ENCODE results near the gene CMBL. TPM values are rescaled to one million over a fixed set of nuclear protein-coding genes. Genes with fewer than 3 reads are reported as not detected.
"Not testable (repeated sequence)": the region's sequence is repeated elsewhere in the genome, so short reads cannot be mapped to it uniquely, and the experiment has no call there.

CMBL gene
- total RNA-seq, 1 donor from 2014 or later = 21.7 TPM

GRCh38 chr5:10317825-10318682 lies 10.4 kb upstream of the CMBL start:
- intact Hi-C loops (cut with DNase I) = no loop called here
- ATAC-seq (no peak), DNase-seq (no peak)
- Histone ChIP-seq H3K4me3 (no peak overlapping the region), H3K36me3 (no peaks in the 10 kb centered on the region), H3K9me3 (no peaks in the 10 kb centered on the region), H3K27me3 (ENCODE audit: low read depth) (no peaks in the 10 kb centered on the region), H3K4me1 (no peaks in the 10 kb centered on the region), H3K27ac (no peak overlapping the region)
- TF ChIP-seq CTCF (IDR thresholded peaks at IDR 0.05) = no peak

GRCh38 chr5:10315824-10316509 lies 8.3 kb upstream of the CMBL start:
- H3K4me1 ChIP-seq = no peaks in the 10 kb centered on the region
- TF ChIP-seq CTCF (IDR thresholded peaks at IDR 0.05) = no peak
- H3K36me3 ChIP-seq = no peaks in the 10 kb centered on the region
- H3K9me3 ChIP-seq = no peaks in the 10 kb centered on the region
- H3K27me3 ChIP-seq (ENCODE audit: low read depth) = no peaks in the 10 kb centered on the region
- ATAC-seq (peak in 1 of 2 donors; percentile 37), DNase-seq (no peak)
- intact Hi-C loops (cut with DNase I) = no loop called here
- H3K27ac ChIP-seq = no peak overlapping the region
- no peak overlapping the region for H3K4me3 ChIP-seq

- no peak for DNase-seq
- no peaks in the 10 kb centered on the region for H3K4me1 ChIP-seq
- no peaks in the 10 kb centered on the region for H3K9me3 ChIP-seq
- intact Hi-C loops (cut with DNase I) = no loop called here
- ATAC-seq = no peak
- H3K4me3 ChIP-seq = no peak overlapping the region
- TF ChIP-seq CTCF (IDR thresholded peaks at IDR 0.05) = no peak
- no peaks in the 10 kb centered on the region for H3K36me3 ChIP-seq
- no peak overlapping the region for H3K27ac ChIP-seq
- H3K27me3 ChIP-seq (ENCODE audit: low read depth) = no peaks in the 10 kb centered on the region
Measured at GRCh38 chr5:10315201-10315600, 7.5 kb upstream of the CMBL start.

- TF ChIP-seq CTCF (IDR thresholded peaks at IDR 0.05) = no peak
- ATAC-seq = no peak
- Histone ChIP-seq H3K4me1 (no peaks in the 10 kb centered on the region), H3K9me3 (no peaks in the 10 kb centered on the region), H3K27ac (no peak overlapping the region), H3K36me3 (no peaks in the 10 kb centered on the region), H3K27me3 (ENCODE audit: low read depth) (no peaks in the 10 kb centered on the region), H3K4me3 (no peak overlapping the region)
- intact Hi-C loops (cut with DNase I) = no loop called here
- no peak for DNase-seq
Measured at GRCh38 chr5:10311595-10312425, 4.1 kb upstream of the CMBL start.

- H3K36me3 ChIP-seq; H3K27me3 ChIP-seq (ENCODE audit: low read depth); DNase-seq; H3K9me3 ChIP-seq; ATAC-seq; H3K4me3 ChIP-seq; intact Hi-C loops (cut with DNase I); H3K27ac ChIP-seq; H3K4me1 ChIP-seq: not testable (repeated sequence)
Measured at GRCh38 chr5:10310835-10311570, 3.3 kb upstream of the CMBL start.
